DND-41 (cell line): ENCODE data around the gene ASB13.

ENCODE experiments used
- EZH2 ChIP-seq: IDR thresholded peaks from 3 replicates; pipeline ENCODE4 v1.6.1; 2012; ENCODE audit warnings: borderline replicate concordance, low read depth, mild to moderate bottlenecking, moderate library complexity, low read length, inconsistent platforms; ENCODE audit not compliant: severe bottlenecking
- TF ChIP-seq, protein P1 (sequence below): IDR thresholded peaks from 2 replicates; pipeline ENCODE4 v1.5.1; 2012; ENCODE audit warnings: borderline replicate concordance, low read length, moderate library complexity, mild to moderate bottlenecking; ENCODE audit not compliant: poor library complexity, severe bottlenecking; ENCODE audit errors: extremely low read depth

DNA sequence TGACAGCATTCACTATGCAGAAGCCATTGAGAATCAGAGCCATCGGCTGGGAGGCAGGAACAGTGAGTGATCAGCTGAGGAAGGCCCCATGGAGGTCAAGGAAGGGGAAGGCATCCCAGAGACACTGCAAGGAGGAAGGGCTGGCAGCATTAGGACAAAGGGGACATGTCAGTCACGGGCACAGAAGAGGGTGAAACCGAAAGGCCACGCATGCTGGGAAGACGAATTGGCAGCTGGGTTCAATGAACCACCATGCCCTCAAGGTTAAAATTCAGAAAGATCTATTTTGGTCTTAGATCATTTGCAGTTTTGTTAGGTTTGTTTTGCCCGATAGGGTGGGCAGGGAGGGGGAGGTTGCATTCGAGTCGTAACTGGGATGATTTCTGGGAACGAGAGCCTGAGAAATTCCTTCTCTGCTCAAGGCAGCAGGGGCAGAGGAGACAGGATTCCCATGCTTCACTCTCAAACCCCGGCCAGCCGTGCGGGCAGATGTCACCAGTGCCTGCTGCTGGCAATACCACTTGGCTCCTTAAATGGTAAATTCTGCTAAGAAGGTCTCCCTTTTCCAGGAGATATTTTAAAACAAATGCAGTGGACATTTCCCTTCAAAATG lies 57.7 kb downstream of the ASB13 start:
- no peak for TF ChIP-seq EZH2
- TF ChIP-seq, protein P1, sequence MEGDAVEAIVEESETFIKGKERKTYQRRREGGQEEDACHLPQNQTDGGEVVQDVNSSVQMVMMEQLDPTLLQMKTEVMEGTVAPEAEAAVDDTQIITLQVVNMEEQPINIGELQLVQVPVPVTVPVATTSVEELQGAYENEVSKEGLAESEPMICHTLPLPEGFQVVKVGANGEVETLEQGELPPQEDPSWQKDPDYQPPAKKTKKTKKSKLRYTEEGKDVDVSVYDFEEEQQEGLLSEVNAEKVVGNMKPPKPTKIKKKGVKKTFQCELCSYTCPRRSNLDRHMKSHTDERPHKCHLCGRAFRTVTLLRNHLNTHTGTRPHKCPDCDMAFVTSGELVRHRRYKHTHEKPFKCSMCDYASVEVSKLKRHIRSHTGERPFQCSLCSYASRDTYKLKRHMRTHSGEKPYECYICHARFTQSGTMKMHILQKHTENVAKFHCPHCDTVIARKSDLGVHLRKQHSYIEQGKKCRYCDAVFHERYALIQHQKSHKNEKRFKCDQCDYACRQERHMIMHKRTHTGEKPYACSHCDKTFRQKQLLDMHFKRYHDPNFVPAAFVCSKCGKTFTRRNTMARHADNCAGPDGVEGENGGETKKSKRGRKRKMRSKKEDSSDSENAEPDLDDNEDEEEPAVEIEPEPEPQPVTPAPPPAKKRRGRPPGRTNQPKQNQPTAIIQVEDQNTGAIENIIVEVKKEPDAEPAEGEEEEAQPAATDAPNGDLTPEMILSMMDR, result no peak
